AG04450 (cell line): ENCODE data around the gene TTC8. TPM values are rescaled to one million over a fixed set of nuclear protein-coding genes. Genes with fewer than 3 reads are reported as not detected.

ENCODE experiments used
- CTCF ChIA-PET: fragments of 300-600, 350-600 bp; formaldehyde crosslinking; extraction: SDS; loops from one replicate; lab custom pipeline; 2022; ENCODE audit warnings: antibody characterized with exemption, inconsistent platforms; lab: Charles Lee
- POLR2A ChIA-PET: fragments of 350-600 bp; formaldehyde crosslinking; extraction: SDS; loops from one replicate; lab custom pipeline; 2021; ENCODE audit warnings: antibody characterized with exemption, inconsistent platforms; lab: Yijun Ruan, JAX
- DNase-seq: peaks from one replicate; pipeline ENCODE4 v3.0.0-alpha.2; 2011; ENCODE audit warnings: low read depth, low spot score
- H3K27ac ChIP-seq: one replicate; pipeline ENCODE4 v1.5.1; 2012; ENCODE audit warnings: low read depth, low read length, control low read depth
- H3K27me3 ChIP-seq: one replicate; pipeline ENCODE4 v1.6.0; 2012; ENCODE audit warnings: low read length; ENCODE audit not compliant: control insufficient read depth, insufficient read depth
- H3K4me3 ChIP-seq: 2 replicates; pipeline ENCODE4 v1.5.1; 2011; ENCODE audit warnings: mild to moderate bottlenecking, low read depth, low read length, control low read depth
- H3K9me3 ChIP-seq: 2 replicates; pipeline ENCODE4 v1.5.1; 2012; ENCODE audit warnings: low read length; ENCODE audit not compliant: control insufficient read depth, insufficient read depth
- CTCF ChIP-seq: IDR thresholded peaks from 2 replicates; pipeline ENCODE4 v1.5.1; 2011; ENCODE audit warnings: low read depth, low read length, control low read depth, inconsistent platforms
- polyA plus RNA-seq: library from polyadenylated mRNA; depleted of rRNA; stranded (reverse); fragments of >200 nt; gene quantifications from 2 replicates; pipeline ENCODE4 v1.2.3, GENCODE V29; 2011

The TTC8 gene
- polyA plus RNA-seq, 1 experiment = 83.4 TPM

DNA sequence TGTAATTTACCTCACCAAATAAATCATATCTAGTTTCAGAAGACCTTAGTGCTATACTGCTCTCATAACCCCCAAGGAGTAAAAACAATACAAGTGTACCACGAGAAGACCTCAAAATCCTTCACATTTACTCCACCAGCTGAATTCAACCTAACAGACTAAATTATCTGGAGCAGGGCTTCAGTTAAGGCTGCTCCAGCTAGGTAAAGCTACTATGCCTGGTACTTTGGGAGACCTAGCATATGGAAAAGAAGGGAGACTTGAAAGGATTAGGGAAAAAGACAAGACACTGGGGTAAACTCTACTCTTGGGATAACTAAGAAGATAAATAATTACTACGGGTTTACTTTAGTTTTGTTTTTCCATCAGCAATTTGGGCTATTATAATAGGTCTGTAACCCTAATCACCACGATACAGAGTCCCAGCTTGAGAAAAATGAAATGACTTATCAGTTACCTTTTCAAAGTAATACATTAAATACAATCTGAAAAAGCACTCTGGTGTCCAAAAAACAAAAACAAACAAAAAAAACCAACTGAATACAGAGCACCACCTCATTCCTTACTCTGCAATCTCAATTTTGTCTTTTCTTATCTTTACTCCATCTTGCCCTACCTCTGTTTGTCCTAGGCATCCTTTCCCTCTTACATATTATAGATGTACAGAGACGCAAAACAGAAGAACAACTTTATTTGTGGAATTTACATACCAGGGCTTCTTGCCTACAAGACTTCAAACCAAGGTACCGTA is 33.8 kb upstream of the TTC8 start:
- H3K4me3 ChIP-seq = peak overlapping the region; percentile 75

GRCh38 chr14:88791252-88791621 is 33.2 kb upstream of the TTC8 start:
- Histone ChIP-seq H3K9me3 (no peaks in the 10 kb centered on the region), H3K27me3 (no peaks in the 10 kb centered on the region), H3K27ac (no peak overlapping the region), H3K4me3 (peak overlapping the region; percentile 75)
- ChIA-PET POLR2A (no interaction called here), CTCF (interaction anchor here (1.6 kb wide), 1 partner anchor 124 kb away, joined by 5 read pairs; no protein-coding TSS in a partner anchor)
- no peak for TF ChIP-seq CTCF
- no peak for DNase-seq

More for the DNA sequence above, 33.8 kb upstream of the TTC8 start:
- no peak for TF ChIP-seq CTCF
- Histone ChIP-seq H3K27ac (no peak overlapping the region), H3K27me3 (no peaks in the 10 kb centered on the region), H3K9me3 (no peaks in the 10 kb centered on the region)
- CTCF ChIA-PET = interaction anchor here (0.6 to 1.6 kb wide), 3 partner anchors 12 to 123 kb away, joined by 5 to 6 read pairs (median 6); no protein-coding TSS in a partner anchor
- DNase-seq = no peak
- POLR2A ChIA-PET = no interaction called here

- ChIA-PET POLR2A (interaction anchor here (0.9 to 1.5 kb wide), 3 partner anchors 33 to 48 kb away, joined by 3 to 8 read pairs (median 4); partner anchors contain the start of gene TTC8), CTCF (interaction anchor here (0.6 to 1.6 kb wide), 3 partner anchors 42 to 124 kb away, joined by 3 to 5 read pairs (median 3); no protein-coding TSS in a partner anchor)
- Histone ChIP-seq H3K27ac (no peak overlapping the region), H3K4me3 (peak overlapping the region; percentile 75), H3K27me3 (no peaks in the 10 kb centered on the region), H3K9me3 (no peaks in the 10 kb centered on the region)
- no peak for TF ChIP-seq CTCF
- no peak for DNase-seq
These were observed 32.6 kb upstream of the TTC8 start for GRCh38 chr14:88791629-88792472.

DNA sequence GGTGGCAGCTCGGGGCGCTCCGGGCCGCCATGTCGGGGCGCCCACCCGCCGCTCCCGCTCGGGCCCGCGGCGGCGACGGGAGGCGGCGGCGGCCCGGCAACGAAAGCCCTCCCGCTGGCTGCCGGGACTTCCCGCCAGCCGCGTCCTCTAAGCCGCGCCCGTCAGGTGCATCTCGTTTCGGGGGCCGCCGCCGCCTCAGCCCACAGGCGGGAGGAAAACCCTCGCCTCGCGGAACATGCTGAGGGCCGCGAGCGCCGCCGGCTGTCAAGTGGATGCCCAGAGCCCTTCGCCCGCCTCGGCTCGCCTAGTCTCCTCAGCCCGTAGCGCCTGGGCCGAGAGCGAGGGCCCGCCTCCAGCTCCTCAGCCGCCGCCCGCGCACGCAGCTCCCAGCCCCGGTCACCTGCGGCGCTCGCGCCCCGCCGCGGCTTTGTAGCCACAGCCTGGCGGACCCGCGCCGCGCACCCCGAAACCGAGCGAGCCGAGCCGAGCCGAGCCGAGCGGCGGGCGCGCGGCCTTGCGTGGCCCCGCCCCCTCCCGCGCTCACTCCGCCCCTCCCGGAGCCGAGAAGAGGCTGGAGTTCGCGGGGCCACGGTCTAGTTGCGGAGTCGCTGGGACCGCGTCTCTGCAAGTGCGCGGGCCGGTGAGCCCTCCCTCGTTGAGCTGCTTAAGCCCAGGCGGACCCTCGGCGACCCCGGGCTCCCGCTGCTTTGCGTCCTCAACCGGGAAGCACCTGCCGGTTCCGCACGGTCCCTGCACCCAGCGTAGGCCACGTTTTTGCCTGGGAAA is 31.8 kb upstream of the TTC8 start, which contains the start of gene EML5:
Gene EML5, minus strand, starts transcription at position 481 of the 786 bp plus-strand sequence. Its CDS starts 450 bp downstream, at position 31.
- H3K4me3 ChIP-seq = peak within 1 kb of the TSS; percentile 75
- peak within 1 kb of the TSS; percentile 11 for H3K27ac ChIP-seq
- POLR2A ChIA-PET = interaction anchor here (0.9 to 1.5 kb wide), 3 partner anchors 32 to 47 kb away, joined by 3 to 8 read pairs (median 4); partner anchors contain the start of gene TTC8
- peak; percentile 21 for DNase-seq
- peak; percentile 47 for TF ChIP-seq CTCF
- CTCF ChIA-PET = interaction anchor here (0.6 to 1.6 kb wide), 7 partner anchors 33 to 203 kb away, joined by 3 to 6 read pairs (median 3); no protein-coding TSS in a partner anchor
- H3K9me3 ChIP-seq = no peaks in the 10 kb centered on the region
- no peaks in the 10 kb centered on the region for H3K27me3 ChIP-seq
